GM19463 (cell line): Measurements from ENCODE around the gene JMJD8.
A peak's percentile ranks its signal among the peaks of the same experiment; 100 is the strongest.

Experiments
- ATAC-seq: cut with Tn5 transposase; IDR thresholded peaks from one replicate; pipeline ENCODE4 v1.9.1; 2021; ENCODE audit warnings: mild to moderate bottlenecking, moderate library complexity; ENCODE audit not compliant: unreplicated experiment

JMJD8 gene

DNA sequence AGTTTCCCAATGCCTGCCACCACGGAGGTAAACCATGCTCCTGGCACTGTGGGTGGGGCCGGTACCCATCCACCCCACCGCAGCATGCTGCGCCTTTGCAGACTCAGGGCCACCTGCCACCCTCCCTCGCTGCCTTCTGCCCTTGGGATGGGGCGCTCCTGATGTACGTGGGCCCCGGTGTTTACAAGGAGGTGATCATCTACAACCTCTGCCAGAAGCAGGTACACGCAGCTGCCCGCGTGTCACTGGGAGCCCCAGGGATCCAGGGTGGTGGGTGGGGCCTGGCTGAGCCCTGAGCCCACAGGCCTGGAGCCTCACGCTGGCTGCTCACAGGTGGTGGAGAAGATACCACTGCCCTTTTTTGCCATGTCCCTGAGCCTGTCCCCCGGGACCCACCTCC is 17.6 kb downstream of the JMJD8 start:
- no peak for ATAC-seq

DNA sequence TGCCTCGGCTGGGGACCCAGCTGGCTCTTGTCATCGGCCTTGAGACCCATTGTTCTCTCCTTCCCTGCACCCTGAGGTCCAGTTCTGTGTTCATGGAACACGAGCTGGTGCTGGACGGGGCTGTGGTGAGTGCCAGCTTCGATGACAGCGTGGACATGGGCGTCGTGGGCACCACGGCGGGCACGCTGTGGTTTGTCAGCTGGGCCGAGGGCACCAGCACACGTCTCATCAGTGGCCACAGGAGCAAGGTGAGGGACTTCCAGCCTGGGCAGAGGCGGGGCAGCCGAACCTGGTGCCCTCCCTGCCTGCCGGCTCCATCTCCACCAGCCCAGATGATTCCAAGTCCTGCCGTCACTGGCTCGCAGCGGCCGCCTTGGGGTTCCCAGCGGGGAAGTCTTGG is 21.5 kb downstream of the JMJD8 start:
- no peak for ATAC-seq

DNA sequence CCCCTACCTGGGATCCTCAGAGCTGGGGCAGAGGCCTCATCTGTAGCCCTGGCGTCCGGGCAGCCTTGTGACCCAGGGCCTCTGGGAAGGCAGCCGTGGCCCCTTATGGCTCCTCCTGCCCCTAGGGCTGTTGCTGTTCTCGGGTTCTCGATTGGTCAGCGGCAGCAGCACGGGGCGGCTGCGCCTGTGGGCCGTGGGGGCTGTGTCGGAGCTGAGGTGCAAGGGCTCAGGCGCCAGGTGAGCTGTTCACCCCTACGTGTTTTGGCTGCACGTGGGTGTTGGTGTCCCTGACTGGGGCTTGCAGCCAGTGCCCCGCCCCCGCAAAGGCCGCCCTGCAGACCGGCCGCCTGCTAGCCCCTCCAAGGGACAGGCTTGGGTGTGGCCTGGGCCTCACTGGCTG is 22.0 kb downstream of the JMJD8 start:
- ATAC-seq = no peak

DNA sequence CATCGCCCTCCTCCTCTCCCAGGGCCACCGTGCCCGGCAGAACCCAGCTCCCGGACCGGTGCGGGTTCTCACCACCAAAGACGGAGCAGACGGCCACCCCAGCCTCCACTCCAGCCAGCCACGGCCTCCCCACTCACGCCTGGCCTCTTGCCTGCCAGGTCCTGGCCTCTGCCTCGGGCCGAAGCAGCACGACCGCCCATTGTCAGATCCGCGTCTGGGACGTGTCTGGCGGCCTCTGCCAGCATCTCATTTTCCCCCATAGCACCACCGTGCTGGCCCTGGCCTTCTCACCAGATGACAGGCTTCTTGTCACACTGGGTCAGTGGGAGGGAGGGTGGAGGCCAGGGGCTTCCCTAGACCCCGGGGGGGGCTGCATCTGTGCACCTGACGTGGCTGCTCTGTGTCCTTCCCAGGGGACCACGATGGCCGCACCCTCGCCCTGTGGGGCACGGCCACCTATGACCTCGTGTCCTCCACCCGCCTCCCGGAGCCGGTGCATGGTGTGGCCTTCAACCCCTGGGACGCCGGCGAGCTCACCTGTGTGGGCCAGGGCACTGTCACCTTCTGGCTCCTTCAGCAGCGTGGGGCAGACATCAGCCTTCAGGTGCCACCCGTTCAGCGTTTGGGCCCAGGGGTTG is 22.8 kb downstream of the JMJD8 start:
- ATAC-seq = no peak

GRCh38 chr16:660459-661183 is 23.5 kb downstream of the JMJD8 start:
- peak; percentile 78 for ATAC-seq

GRCh38 chr16:660132-660458 is 24.0 kb downstream of the JMJD8 start:
- no peak for ATAC-seq

GRCh38 chr16:659618-660017 is 24.5 kb downstream of the JMJD8 start:
- no peak for ATAC-seq

DNA sequence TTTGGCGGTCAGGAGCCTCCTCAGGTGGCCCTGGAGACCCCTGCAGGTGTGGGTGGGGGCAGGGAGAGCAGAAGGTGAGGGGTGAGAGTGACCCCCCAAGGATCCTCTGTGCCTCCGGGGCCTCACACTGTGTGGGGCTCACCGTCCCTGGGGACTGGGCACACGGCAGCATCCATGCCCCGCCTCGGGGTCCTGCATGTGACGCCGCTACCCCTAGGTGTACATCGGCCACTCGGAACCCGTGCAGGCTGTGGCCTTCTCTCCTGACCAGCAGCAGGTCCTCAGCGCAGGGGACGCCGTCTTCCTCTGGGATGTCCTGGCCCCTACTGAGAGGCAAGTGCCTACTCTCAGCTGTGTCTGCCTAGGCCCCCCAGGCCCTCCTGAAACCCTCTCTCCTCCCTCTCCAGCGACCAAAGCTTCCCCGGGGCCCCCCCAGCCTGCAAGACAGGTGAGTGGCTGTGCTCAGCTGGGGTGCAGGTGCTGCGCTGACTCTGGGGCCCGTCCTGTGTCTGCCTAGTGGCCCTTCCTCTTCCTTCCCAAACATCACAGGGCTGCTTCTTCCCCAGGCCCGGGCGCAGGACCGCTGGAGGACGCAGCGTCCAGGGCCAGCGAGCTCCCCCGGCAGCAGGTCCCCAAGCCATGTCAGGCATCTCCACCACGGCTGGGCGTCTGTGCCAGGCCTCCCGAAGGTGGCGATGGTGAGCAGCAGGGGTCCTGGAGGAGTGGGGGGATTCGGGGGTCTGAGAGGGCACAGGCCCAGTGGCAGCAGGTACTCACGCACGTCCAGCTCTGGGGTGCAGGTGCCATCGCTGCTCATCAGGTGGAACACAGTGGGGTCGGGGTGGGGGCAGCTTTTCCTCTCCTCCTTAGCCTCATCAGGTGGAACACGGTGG is 25.2 kb downstream of the JMJD8 start:
- no peak for ATAC-seq

GRCh38 chr16:657487-657886 is 26.6 kb downstream of the JMJD8 start:
- ATAC-seq = no peak

- ATAC-seq = no peak
Measured at GRCh38 chr16:654034-654433, 30.1 kb downstream of the JMJD8 start.

DNA sequence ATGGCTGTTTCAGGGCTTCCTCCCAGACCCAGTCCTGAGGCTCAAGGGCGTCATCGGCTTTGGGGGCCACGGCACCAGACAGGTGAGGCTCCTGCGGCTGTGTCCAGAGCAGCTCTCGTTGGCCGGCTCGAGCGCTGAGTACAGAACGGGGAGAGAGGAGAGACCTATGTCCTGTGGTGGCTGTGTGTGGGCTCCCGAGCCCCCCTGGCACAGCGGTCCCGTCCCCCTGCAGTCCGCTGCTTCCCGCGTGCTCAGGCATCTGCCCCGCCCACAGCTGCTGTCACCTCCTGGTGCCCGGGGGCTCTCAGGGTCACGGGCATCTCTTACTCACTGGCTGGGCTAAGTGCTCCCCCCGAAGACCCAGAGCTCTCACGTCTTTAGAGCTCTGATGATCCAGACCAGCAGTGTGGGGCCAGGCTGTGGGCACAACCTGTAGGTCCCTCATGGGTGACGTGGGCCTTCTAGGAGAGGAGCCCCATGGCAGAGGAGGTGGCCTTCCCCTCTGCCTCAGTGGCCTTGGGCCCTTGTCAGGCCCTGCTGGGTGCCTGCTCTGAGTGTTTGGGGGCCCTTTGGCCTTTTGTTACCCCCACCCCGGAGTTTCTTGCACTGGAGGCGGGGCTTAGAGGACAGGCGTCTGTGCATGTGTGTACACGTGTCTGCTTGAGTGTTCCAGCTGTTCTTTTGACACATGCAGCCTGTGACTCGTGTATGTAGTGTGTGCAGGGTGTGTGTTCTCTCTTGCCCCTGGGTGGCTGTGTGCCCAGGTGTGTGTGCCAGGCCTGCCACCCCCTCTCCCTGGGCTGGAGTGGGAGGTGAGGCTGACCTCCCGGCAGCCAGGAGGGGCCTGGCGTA is 31.5 kb downstream of the JMJD8 start:
- no peak for ATAC-seq

DNA sequence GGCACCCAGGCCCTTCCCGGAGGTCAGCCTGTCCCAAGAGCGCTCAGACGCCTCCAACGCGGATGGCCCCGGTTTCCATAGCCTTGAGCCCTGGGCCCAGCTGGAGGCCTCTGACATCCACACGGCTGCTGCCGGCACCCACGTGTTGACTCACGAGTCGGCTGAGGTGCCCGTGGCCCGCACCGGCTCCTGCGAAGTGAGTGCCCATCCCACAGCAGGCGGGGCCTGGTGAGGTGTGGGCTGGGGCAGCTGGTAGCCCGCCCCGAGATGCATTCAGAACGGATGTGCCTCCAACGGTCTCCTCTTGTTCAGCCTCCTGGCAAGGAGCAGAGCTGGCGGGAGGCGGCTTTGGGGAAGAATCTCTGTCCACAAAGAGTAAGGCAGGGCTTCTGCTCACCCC is 32.3 kb downstream of the JMJD8 start:
- ATAC-seq = no peak

GRCh38 chr16:649631-650030 is 34.5 kb downstream of the JMJD8 start:
- peak; percentile 8 for ATAC-seq

- peak; percentile 86 for ATAC-seq
Measured at GRCh38 chr16:648781-649589, 35.1 kb downstream of the JMJD8 start, which contains the start of gene WDR90. Gene WDR90 (plus strand): TSS chr16:649365. CDS start chr16:649417, 52 bp downstream.

GRCh38 chr16:648071-648780 is 35.9 kb downstream of the JMJD8 start:
- ATAC-seq = no peak

- ATAC-seq = no peak
Measured at GRCh38 chr16:647173-647902, 36.8 kb downstream of the JMJD8 start.

DNA sequence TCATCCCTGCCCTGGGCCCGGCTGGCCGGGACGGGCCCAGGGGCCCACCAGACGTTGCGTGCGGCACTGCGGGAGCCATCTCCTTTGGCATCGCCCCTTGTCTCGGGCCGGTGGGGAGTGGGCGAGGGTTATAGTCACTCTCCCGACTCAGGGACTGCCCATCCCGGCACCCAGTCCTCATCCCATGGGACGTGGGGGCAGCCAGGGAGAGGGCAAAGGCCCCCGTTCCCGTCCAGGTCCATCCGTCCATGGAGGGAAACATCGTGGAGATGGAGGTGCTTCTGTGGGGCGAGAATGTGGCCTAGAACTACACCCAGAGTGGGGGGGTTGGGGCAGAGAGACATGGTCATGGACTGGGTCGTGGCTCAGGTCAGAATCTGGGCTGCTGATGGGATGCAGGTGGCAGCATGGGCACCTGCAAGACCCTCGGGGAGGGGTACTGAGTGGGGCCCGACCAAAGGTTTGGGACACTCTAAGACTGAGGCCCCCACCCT is 37.4 kb downstream of the JMJD8 start:
- no peak for ATAC-seq

DNA sequence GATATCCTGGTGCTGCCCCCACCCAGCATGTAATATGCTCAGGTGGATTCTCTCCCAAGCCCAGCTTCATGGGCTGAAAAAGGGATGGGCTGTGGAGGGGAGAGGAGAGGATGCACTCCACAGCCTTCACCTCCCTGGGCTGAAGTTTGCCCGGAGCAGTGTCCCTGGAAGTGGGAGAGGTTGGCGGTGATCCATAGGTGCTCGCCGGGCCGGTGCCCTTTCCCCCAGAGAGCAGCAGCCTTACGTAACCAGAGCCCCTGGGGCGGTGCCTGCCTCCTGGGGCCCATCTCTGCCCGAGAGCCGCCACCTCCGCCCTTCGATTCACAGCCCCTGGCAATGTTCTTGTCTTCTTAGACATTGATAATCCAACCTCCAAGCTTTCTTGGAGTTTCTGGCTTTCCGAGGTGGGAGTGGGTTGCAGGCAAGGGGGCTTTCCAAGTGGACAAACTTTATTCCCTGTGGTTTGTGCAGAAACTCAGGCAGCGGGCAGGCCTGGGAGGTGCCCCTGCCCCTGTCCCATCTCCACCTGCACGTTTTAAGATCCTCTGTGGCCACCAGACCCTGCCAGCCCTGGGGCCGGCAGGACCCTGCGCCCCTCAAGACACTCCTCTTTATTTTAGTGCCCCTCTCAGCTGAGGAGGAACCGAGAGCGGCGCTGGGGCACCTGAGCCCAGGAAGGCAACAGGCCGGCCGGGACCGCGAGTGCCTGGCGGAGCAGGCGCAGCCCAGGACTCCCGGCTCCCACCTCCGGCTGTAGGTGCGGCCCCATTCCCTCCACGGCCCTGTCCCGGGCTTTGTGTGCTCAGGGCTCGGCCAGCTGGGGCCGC is 38.1 kb downstream of the JMJD8 start:
- no peak for ATAC-seq
